Measurements from ENCODE around the gene DGAT2.

The DGAT2 gene, protein sequence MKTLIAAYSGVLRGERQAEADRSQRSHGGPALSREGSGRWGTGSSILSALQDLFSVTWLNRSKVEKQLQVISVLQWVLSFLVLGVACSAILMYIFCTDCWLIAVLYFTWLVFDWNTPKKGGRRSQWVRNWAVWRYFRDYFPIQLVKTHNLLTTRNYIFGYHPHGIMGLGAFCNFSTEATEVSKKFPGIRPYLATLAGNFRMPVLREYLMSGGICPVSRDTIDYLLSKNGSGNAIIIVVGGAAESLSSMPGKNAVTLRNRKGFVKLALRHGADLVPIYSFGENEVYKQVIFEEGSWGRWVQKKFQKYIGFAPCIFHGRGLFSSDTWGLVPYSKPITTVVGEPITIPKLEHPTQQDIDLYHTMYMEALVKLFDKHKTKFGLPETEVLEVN

DNA sequence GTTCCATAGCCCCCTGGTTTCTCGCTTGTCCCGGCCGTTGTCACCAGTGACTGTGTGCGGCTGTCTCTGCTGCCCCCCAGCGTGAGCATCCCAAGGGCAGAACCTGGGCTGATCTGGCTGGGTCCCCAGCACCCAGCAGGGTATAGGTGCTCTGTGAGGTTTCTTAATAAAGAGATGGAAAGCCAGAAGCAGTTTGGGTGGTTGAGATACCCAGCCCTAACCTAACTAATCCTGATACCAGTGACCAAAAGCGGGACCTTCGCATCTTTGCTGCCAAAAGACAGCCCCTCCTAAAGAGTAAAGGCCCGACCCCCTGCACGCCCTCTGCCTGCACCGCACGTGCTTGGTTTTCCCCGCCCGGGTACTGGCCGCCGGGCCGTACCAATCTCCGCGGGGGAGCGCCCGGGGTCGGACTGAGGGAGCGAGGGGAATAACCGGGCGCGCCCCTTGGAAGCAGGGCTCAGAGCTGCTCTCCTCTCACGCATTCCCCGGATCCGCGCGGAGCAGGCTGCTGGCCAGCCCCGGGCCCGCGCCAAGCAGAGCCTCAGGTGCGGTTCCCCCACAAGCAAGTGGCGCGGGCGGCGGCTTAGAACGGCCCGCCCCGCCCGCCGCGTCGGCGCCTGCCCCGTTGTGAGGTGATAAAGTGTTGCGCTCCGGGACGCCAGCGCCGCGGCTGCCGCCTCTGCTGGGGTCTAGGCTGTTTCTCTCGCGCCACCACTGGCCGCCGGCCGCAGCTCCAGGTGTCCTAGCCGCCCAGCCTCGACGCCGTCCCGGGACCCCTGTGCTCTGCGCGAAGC is at the start of gene DGAT2:
TSS of gene DGAT2 (plus strand) at position 667 of the 797 bp plus-strand sequence. CDS start 214 bp downstream, outside the sequence.
- peak within 1 kb of the TSS; percentile 88 for H3K4me3 ChIP-seq (ENCODE audit: low read depth, low read length)
- H3K36me3 ChIP-seq (ENCODE audit: insufficient read depth, low read length), result no peaks in the 10 kb centered on the region
- no peaks in the 10 kb centered on the region for H3K27me3 ChIP-seq (ENCODE audit: insufficient read depth, low read length)
- peaks cover 32% of the 10 kb centered on the region for H3K4me1 ChIP-seq (ENCODE audit: control insufficient read depth, insufficient read depth, low read length, unreplicated experiment)
- peaks cover 3% of the 10 kb centered on the region for H3K79me2 ChIP-seq (ENCODE audit: control insufficient read depth, insufficient read depth, low read length, unreplicated experiment)
- H3K27ac ChIP-seq (ENCODE audit: low read depth, low read length), result peak within 1 kb of the TSS; percentile 67; the same call in 1 of the 2 replicates
- H2AFZ ChIP-seq (ENCODE audit: low read length, unreplicated experiment), result peak within 1 kb of the TSS; percentile 72

DNA sequence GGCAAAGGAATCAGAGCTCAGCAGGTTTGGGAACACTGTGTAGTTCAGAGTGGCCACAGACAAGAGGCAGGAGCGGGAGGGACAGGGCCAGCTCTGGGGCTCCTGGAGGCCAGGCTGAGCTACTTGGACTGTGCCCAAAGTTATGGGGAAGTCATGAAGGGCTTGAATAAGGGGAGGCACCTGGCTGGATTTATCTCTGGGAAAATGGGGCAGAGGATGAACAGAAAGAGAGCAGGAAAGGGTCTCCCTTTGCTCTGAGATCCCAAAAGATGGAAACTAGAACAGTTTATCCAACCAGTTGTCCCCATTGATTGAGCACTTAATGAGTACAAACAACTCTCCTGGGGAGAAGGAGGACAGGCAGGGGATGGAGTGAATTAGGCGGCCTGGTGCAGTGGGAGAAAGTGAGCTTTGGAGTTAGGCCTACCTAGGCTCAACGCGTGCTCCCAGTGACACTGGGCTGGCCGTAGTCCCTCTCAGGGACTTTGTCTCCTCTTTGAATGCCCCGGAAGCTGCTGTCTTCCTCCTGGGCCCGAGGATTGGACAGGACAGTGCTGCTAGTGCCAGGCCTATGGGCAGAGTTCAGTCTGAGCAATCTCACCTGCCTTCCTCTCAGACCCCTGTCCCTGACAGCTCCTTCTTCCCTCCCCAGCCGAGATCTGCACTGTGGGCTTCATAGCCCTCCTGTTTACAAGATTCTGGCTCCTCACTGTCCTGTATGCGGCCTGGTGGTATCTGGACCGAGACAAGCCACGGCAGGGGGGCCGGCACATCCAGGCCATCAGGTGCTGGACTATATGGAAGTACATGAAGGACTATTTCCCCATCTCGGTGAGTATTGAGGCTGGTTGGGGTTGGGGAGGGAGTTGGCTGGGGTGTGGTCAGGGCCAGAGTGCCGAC is 49.0 kb upstream of the DGAT2 start:
- Histone ChIP-seq H2AFZ (ENCODE audit: low read length, unreplicated experiment) (no peak overlapping the region), H3K36me3 (ENCODE audit: insufficient read depth, low read length) (no peaks in the 10 kb centered on the region), H3K79me2 (ENCODE audit: control insufficient read depth, insufficient read depth, low read length, unreplicated experiment) (no peaks in the 10 kb centered on the region), H3K4me3 (ENCODE audit: low read depth, low read length) (no peak overlapping the region), H3K27me3 (ENCODE audit: insufficient read depth, low read length) (0 out of 2 replicates have a peak, but pooled peaks cover 5% of the 10 kb centered on the region), H3K27ac (ENCODE audit: low read depth, low read length) (no peak overlapping the region), H3K4me1 (ENCODE audit: control insufficient read depth, insufficient read depth, low read length, unreplicated experiment) (no peaks in the 10 kb centered on the region)

DNA sequence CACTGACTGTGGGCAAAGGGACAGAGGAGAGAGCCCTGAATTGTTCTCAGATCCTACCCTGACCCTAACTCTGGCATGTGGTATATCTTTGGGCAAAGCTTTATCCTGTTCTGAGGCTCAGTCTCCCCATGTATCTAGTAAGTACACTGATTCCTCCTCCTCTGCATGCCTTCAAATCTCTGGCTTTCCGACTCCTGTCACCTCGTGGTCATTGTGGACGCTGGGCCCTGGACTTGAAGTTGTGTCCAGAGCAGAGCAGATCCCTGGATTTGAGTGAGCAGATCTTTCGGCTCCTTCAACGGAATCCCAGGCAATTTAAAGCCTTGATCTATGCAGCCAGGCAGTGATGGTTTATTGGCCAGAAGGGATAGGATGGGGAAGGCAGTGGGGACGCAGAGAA is 47.9 kb upstream of the DGAT2 start:
- no peaks in the 10 kb centered on the region for H3K79me2 ChIP-seq (ENCODE audit: control insufficient read depth, insufficient read depth, low read length, unreplicated experiment)
- no peak overlapping the region for H3K4me3 ChIP-seq (ENCODE audit: low read depth, low read length)
- no peaks in the 10 kb centered on the region for H3K4me1 ChIP-seq (ENCODE audit: control insufficient read depth, insufficient read depth, low read length, unreplicated experiment)
- H3K27ac ChIP-seq (ENCODE audit: low read depth, low read length), result no peak overlapping the region
- H3K36me3 ChIP-seq (ENCODE audit: insufficient read depth, low read length), result no peaks in the 10 kb centered on the region
- no peak overlapping the region for H2AFZ ChIP-seq (ENCODE audit: low read length, unreplicated experiment)
- H3K27me3 ChIP-seq (ENCODE audit: insufficient read depth, low read length), result 0 out of 2 replicates have a peak, but pooled peaks cover 5% of the 10 kb centered on the region

DNA sequence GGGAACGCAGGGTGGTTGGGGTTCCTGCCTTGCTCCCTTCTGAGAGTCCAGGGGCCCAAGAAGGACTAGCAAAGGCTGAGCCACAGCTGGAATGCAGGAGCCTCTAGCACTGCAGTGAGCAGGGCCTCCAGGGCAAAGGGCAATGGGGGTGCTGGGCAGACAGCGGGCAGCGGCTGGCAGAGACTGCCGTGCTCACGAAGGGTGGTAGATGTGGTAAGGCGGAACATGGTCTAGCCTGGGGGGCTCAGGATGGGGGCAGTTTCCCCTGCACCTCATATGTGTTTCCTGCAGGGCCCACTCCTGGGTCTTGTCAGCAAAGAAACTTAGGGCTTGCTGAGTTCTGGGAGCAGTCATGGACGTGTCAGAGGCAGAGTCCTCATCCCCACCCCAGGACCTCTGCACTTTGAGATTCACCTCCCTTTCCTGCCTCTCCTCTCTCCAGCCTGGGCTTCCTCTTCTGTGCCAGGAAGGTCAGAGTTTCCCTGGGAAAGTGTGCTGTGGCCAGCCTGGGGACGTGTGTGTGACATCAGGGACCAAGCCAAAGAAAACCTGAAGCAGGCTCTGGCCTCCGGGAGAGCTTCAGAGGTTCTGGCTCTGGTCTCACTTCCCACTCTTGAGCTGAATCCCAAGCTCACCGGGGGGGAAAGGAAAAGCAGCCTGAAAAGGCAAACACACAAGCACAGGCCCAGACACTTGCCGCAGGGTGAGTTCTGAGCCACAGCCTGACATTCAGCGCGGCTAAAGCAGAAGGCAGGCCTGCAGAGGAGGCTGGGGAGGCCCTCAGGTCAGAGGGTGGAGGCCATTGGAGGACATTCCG is 46.5 kb upstream of the DGAT2 start:
- H2AFZ ChIP-seq (ENCODE audit: low read length, unreplicated experiment), result no peak overlapping the region
- no peaks in the 10 kb centered on the region for H3K79me2 ChIP-seq (ENCODE audit: control insufficient read depth, insufficient read depth, low read length, unreplicated experiment)
- no peak overlapping the region for H3K27ac ChIP-seq (ENCODE audit: low read depth, low read length)
- H3K27me3 ChIP-seq (ENCODE audit: insufficient read depth, low read length), result 0 out of 2 replicates have a peak, but pooled peaks cover under 1% of the 10 kb centered on the region
- no peak overlapping the region for H3K4me3 ChIP-seq (ENCODE audit: low read depth, low read length)
- H3K4me1 ChIP-seq (ENCODE audit: control insufficient read depth, insufficient read depth, low read length, unreplicated experiment), result no peaks in the 10 kb centered on the region
- H3K36me3 ChIP-seq (ENCODE audit: insufficient read depth, low read length), result no peaks in the 10 kb centered on the region

DNA sequence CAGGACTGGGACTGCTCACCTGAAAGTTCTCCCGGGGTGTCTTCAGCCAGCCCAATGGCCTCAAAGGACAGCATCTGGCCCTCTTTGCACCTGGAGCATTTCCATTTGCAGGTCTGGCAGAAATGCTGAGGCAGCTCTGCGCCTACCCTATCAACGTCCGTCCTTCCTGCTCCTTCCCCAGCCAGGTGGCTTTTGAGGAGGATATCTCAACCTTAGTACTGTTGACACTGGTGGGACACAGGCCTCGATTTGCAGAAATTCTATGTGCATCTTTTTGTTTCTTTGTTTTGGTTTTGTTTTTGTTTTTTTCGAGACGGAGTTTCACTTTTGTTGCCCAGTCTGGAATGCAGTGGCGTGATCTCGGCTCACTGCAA is 45.9 kb upstream of the DGAT2 start:
- no peaks in the 10 kb centered on the region for H3K27me3 ChIP-seq (ENCODE audit: insufficient read depth, low read length)
- H3K27ac ChIP-seq (ENCODE audit: low read depth, low read length), result no peak overlapping the region
- H3K4me3 ChIP-seq (ENCODE audit: low read depth, low read length), result no peak overlapping the region
- H3K4me1 ChIP-seq (ENCODE audit: control insufficient read depth, insufficient read depth, low read length, unreplicated experiment), result no peaks in the 10 kb centered on the region
- H2AFZ ChIP-seq (ENCODE audit: low read length, unreplicated experiment), result no peak overlapping the region
- no peaks in the 10 kb centered on the region for H3K36me3 ChIP-seq (ENCODE audit: insufficient read depth, low read length)
- H3K79me2 ChIP-seq (ENCODE audit: control insufficient read depth, insufficient read depth, low read length, unreplicated experiment), result no peaks in the 10 kb centered on the region

DNA sequence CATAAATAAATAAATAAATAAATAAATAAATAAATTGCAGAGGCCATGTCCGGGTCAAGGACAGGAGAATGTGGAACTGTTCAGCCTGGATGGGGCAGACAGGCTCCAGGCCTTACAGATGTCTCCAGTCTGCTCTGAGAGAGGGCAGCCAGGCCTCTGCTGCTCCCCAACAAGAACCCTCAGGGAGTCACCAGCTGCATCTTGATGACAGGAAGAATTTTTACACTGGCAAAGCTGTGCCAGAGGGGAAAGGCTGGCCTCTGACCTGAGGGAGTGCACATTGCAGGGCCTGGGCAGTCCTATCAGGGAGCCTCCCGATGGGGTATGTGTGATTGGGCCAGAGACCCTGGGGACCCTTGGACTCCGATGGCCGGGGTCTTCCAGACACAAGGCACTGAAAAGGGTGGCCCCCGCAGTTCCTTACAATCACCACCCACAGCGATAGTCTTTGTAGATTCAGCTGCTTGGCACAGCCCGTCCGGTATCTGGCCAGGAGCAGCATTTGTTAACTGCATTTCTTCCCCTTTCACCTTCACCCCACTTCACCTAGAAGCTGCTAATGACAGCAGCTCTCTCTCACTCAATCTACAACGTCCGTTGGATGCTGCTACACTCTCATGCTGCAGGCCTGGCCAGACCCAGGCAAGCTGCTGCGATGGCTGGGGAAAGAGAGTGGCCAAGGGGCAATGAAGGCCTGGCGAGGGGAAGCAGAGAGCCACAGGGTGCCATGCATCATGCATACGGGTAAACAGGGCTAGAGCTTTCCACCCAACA is 42.8 kb upstream of the DGAT2 start:
- H3K36me3 ChIP-seq (ENCODE audit: insufficient read depth, low read length), result no peaks in the 10 kb centered on the region
- no peaks in the 10 kb centered on the region for H3K79me2 ChIP-seq (ENCODE audit: control insufficient read depth, insufficient read depth, low read length, unreplicated experiment)
- no peak overlapping the region for H2AFZ ChIP-seq (ENCODE audit: low read length, unreplicated experiment)
- no peak overlapping the region for H3K4me3 ChIP-seq (ENCODE audit: low read depth, low read length)
- no peak overlapping the region for H3K27ac ChIP-seq (ENCODE audit: low read depth, low read length)
- H3K4me1 ChIP-seq (ENCODE audit: control insufficient read depth, insufficient read depth, low read length, unreplicated experiment), result no peaks in the 10 kb centered on the region
- H3K27me3 ChIP-seq (ENCODE audit: insufficient read depth, low read length), result no peaks in the 10 kb centered on the region

DNA sequence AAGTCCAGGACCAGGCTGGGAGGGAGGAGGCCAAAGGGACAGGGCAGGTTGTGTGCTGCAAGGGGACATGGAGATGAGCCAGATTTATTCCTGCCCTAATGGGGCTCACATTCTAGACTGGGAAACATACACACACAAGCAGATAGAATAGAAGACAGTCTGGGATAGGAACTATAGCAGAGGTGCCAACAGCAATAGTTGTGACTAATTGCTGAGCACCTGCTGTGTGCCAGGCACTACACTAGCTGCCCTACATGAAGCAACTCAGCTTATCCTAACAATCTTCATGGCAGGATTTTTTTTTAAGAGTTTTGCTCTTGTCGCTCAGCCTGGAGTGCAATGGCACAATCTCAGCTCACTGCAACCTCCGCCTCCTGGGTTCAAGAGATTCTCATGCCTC is 39.6 kb upstream of the DGAT2 start:
- no peaks in the 10 kb centered on the region for H3K79me2 ChIP-seq (ENCODE audit: control insufficient read depth, insufficient read depth, low read length, unreplicated experiment)
- H3K27ac ChIP-seq (ENCODE audit: low read depth, low read length), result no peak overlapping the region
- no peaks in the 10 kb centered on the region for H3K4me1 ChIP-seq (ENCODE audit: control insufficient read depth, insufficient read depth, low read length, unreplicated experiment)
- H3K36me3 ChIP-seq (ENCODE audit: insufficient read depth, low read length), result no peaks in the 10 kb centered on the region
- no peak overlapping the region for H2AFZ ChIP-seq (ENCODE audit: low read length, unreplicated experiment)
- no peaks in the 10 kb centered on the region for H3K27me3 ChIP-seq (ENCODE audit: insufficient read depth, low read length)
- no peak overlapping the region for H3K4me3 ChIP-seq (ENCODE audit: low read depth, low read length)

DNA sequence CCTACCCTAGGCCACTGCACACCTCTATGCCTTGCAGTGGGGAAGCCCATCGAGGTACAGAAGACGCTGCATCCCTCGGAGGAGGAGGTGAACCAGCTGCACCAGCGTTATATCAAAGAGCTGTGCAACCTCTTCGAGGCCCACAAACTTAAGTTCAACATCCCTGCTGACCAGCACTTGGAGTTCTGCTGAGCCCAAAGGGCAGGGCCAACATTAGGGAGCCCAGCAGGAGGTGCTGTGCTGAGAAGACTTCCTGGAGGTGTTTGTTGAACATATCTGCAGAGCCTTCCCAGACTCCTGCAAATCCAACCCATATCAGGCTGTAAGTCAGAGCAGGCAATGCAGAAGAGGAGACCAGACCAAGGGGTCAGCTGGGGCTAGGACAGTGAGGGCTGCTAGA is 37.5 kb upstream of the DGAT2 start:
- Histone ChIP-seq H3K27ac (ENCODE audit: low read depth, low read length) (no peak overlapping the region), H3K36me3 (ENCODE audit: insufficient read depth, low read length) (no peaks in the 10 kb centered on the region), H2AFZ (ENCODE audit: low read length, unreplicated experiment) (no peak overlapping the region), H3K4me1 (ENCODE audit: control insufficient read depth, insufficient read depth, low read length, unreplicated experiment) (no peaks in the 10 kb centered on the region), H3K79me2 (ENCODE audit: control insufficient read depth, insufficient read depth, low read length, unreplicated experiment) (no peaks in the 10 kb centered on the region), H3K4me3 (ENCODE audit: low read depth, low read length) (no peak overlapping the region), H3K27me3 (ENCODE audit: insufficient read depth, low read length) (no peaks in the 10 kb centered on the region)

DNA sequence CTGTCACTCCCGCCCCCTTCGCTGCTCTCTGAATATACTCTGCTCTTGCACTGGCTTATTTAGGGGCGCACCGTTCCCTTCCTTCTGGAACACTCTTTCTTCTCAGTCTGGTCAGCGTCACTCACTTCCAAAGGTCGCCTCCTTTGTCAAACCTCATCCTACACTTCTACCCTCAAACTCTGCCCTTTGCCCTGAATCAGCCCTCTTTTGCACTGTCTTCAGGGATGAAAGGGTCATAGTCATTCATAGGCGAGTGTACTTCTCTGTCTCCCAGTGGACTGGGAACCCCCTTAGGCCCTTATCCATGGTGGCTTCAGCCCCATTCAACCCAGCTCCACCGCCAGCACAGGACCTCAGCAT is 35.5 kb upstream of the DGAT2 start:
- Histone ChIP-seq H3K27ac (ENCODE audit: low read depth, low read length) (no peak overlapping the region), H3K27me3 (ENCODE audit: insufficient read depth, low read length) (peaks cover 13% of the 10 kb centered on the region; the same call in 1 of the 2 replicates), H3K4me1 (ENCODE audit: control insufficient read depth, insufficient read depth, low read length, unreplicated experiment) (no peaks in the 10 kb centered on the region), H3K36me3 (ENCODE audit: insufficient read depth, low read length) (no peaks in the 10 kb centered on the region), H3K4me3 (ENCODE audit: low read depth, low read length) (no peak overlapping the region), H2AFZ (ENCODE audit: low read length, unreplicated experiment) (no peak overlapping the region), H3K79me2 (ENCODE audit: control insufficient read depth, insufficient read depth, low read length, unreplicated experiment) (no peaks in the 10 kb centered on the region)
